ENCODE results near the gene COQ8A. TPM values are rescaled to one million over a fixed set of nuclear protein-coding genes. Genes with fewer than 3 reads are reported as not detected.

Gene COQ8A
- total RNA-seq, 6 experiments from 2014 or later = 51.6 to 78.1 (median 69.6) TPM

GRCh38 chr1:226948480-226948879, 8.4 kb downstream of the COQ8A start:
- Histone ChIP-seq H3K36me3 (peaks cover 0 to 5% (median 0%) of the 10 kb centered on the region in 4 donors), H3K27me3 (no peaks in the 10 kb centered on the region), H3K9me3 (no peaks in the 10 kb centered on the region), H3K27ac (no peak overlapping the region), H3K4me1 (peaks cover 0 to 45% (median 14%) of the 10 kb centered on the region in 4 donors), H3K4me3 (no peak overlapping the region)
- DNase-seq (no peak), ATAC-seq (no peak)
- 98% methylated on average over 6 of the region's 6 CpGs for WGBS (ENCODE audit: insufficient coverage, low coverage, low lambda C conversion rate, missing lambda C conversion rate)
- intact Hi-C loops (cut with DNase I) = no loop called here
- TF ChIP-seq CTCF (IDR thresholded peaks at IDR 0.05) (no peak), POLR2A (IDR thresholded peaks at IDR 0.05) (no peak)

- peaks cover 0 to 5% (median 0%) of the 10 kb centered on the region in 4 donors for H3K36me3 ChIP-seq
- H3K27me3 ChIP-seq = no peaks in the 10 kb centered on the region
- ATAC-seq (no peak), DNase-seq (no peak)
- H3K27ac ChIP-seq = no peak overlapping the region
- TF ChIP-seq POLR2A (IDR thresholded peaks at IDR 0.05) (no peak), CTCF (IDR thresholded peaks at IDR 0.05) (no peak)
- intact Hi-C loops (cut with DNase I) = no loop called here
- no peak overlapping the region for H3K4me3 ChIP-seq
- peaks cover 0 to 39% (median 13%) of the 10 kb centered on the region in 4 donors for H3K4me1 ChIP-seq
- 100% methylated on average over 6 of the region's 15 CpGs for WGBS (ENCODE audit: insufficient coverage, low coverage, low lambda C conversion rate, missing lambda C conversion rate)
- no peaks in the 10 kb centered on the region for H3K9me3 ChIP-seq
Measured at GRCh38 chr1:226948996-226949395, 8.9 kb downstream of the COQ8A start.

- Histone ChIP-seq H3K9me3 (no peaks in the 10 kb centered on the region), H3K4me1 (peaks cover 0 to 35% (median 13%) of the 10 kb centered on the region in 4 donors), H3K36me3 (peaks cover 0 to 5% (median 0%) of the 10 kb centered on the region in 4 donors), H3K4me3 (no peak overlapping the region), H3K27me3 (no peaks in the 10 kb centered on the region), H3K27ac (no peak overlapping the region)
- intact Hi-C loops (cut with DNase I) = no loop called here
- TF ChIP-seq POLR2A (IDR thresholded peaks at IDR 0.05) (no peak), CTCF (IDR thresholded peaks at IDR 0.05) (no peak)
- DNase-seq (no peak), ATAC-seq (no peak)
- 88% methylated on average over 2 of the region's 3 CpGs for WGBS (ENCODE audit: insufficient coverage, low coverage, low lambda C conversion rate, missing lambda C conversion rate)
Measured at GRCh38 chr1:226949401-226949800, 9.3 kb downstream of the COQ8A start.

DNA sequence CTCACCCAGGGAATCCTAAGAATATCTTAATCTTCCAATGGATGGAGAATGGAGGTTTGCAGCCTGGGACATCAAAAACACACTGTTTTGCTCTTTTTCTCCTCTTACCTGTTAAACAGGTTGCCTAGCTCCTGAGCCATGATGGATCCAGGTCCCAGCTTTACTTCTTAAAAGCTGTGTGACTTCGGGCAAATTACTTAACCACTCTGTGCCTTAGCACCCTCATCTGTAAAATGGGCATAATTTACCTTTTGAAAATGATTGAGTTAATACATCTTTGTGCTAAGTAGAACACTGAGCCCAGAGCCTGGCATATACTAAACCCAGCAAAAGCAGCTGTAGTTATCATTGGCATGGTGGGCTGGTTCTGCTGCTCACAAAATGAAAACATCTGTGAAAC, 10.2 kb downstream of the COQ8A start:
- no peak overlapping the region for H3K4me3 ChIP-seq
- intact Hi-C loops (cut with DNase I) = no loop called here
- peaks cover 0 to 5% (median 0%) of the 10 kb centered on the region in 4 donors for H3K36me3 ChIP-seq
- no peaks in the 10 kb centered on the region for H3K9me3 ChIP-seq
- H3K4me1 ChIP-seq = peaks cover 0 to 30% (median 13%) of the 10 kb centered on the region in 4 donors
- TF ChIP-seq CTCF (IDR thresholded peaks at IDR 0.05) (no peak), POLR2A (IDR thresholded peaks at IDR 0.05) (no peak)
- no peak for ATAC-seq
- no peak for DNase-seq
- H3K27ac ChIP-seq = no peak overlapping the region
- H3K27me3 ChIP-seq = no peaks in the 10 kb centered on the region
- WGBS (ENCODE audit: insufficient coverage, low coverage, low lambda C conversion rate, missing lambda C conversion rate) = 86% methylated on average over 1 of the region's 1 CpG

- Histone ChIP-seq H3K36me3 (peaks cover 0 to 5% (median 0%) of the 10 kb centered on the region in 4 donors), H3K27me3 (no peaks in the 10 kb centered on the region), H3K27ac (no peak overlapping the region), H3K4me1 (peaks cover 0 to 26% (median 11%) of the 10 kb centered on the region in 4 donors), H3K9me3 (no peaks in the 10 kb centered on the region), H3K4me3 (no peak overlapping the region)
- intact Hi-C loops (cut with DNase I) = no loop called here
- 67% methylated on average over 1 of the region's 6 CpGs for WGBS (ENCODE audit: insufficient coverage, low coverage, low lambda C conversion rate, missing lambda C conversion rate)
- no peak for ATAC-seq
- no peak for DNase-seq
- no peak for TF ChIP-seq CTCF (IDR thresholded peaks at IDR 0.05)
- no peak for TF ChIP-seq POLR2A (IDR thresholded peaks at IDR 0.05)
Measured at GRCh38 chr1:226950871-226951270, 10.8 kb downstream of the COQ8A start.
